Cerebellar nuclear complex (tissue), 1 donor: Measurements from ENCODE around the gene SLC25A6.
"Not testable (repeated sequence)": the region's sequence is repeated elsewhere in the genome, so short reads cannot be mapped to it uniquely, and the experiment has no call there.

Experiments used
- DNase-seq, 2 experiments: peaks; one replicate each; lab custom pipeline; 2025; lab: John Stamatoyannopoulos, UW

SLC25A6 gene

GRCh38 chrX:1412551-1413161, 20.7 kb upstream of the SLC25A6 start:
- DNase-seq: no peak

GRCh38 chrX:1411326-1411725, 19.4 kb upstream of the SLC25A6 start:
- DNase-seq: no peak

- DNase-seq: no peak
Observed at GRCh38 chrX:1407035-1407434, 15.1 kb upstream of the SLC25A6 start.

- not testable (repeated sequence) for DNase-seq
Observed at GRCh38 chrX:1405769-1406168, 13.9 kb upstream of the SLC25A6 start.

- DNase-seq: not testable (repeated sequence)
Observed at GRCh38 chrX:1403867-1404266, 12.0 kb upstream of the SLC25A6 start.

GRCh38 chrX:1403228-1403627, 11.3 kb upstream of the SLC25A6 start:
- DNase-seq: no peak

GRCh38 chrX:1401611-1402430, 9.9 kb upstream of the SLC25A6 start:
- DNase-seq: no peak

- no peak for DNase-seq
Observed at GRCh38 chrX:1400742-1401471, 9.0 kb upstream of the SLC25A6 start.

GRCh38 chrX:1400049-1400448, 8.1 kb upstream of the SLC25A6 start:
- DNase-seq: no peak

- DNase-seq: no peak
Observed at GRCh38 chrX:1398431-1399340, 6.8 kb upstream of the SLC25A6 start.

- no peak for DNase-seq
Observed at GRCh38 chrX:1397441-1398270, 5.7 kb upstream of the SLC25A6 start.

GRCh38 chrX:1397001-1397400, 5.1 kb upstream of the SLC25A6 start:
- DNase-seq: no peak

- DNase-seq: no peak
Observed at GRCh38 chrX:1395646-1396216, 3.8 kb upstream of the SLC25A6 start.

GRCh38 chrX:1394731-1395501, 3.0 kb upstream of the SLC25A6 start:
- no peak for DNase-seq

- no peak for DNase-seq
Observed at GRCh38 chrX:1393871-1394615, 2.1 kb upstream of the SLC25A6 start.

GRCh38 chrX:1392376-1393068, 609 bp upstream of the SLC25A6 start:
- DNase-seq: no peak

GRCh38 chrX:1391370-1391706, 575 bp downstream of the SLC25A6 start:
- DNase-seq: no peak

GRCh38 chrX:1390621-1391369, 1.1 kb downstream of the SLC25A6 start:
- no peak for DNase-seq
